RPMI8226 (cell line): Measurements from ENCODE around the gene BMERB1.
A peak's percentile ranks its signal among the peaks of the same experiment; 100 is the strongest.
"Not testable (repeated sequence)": the region's sequence is repeated elsewhere in the genome, so short reads cannot be mapped to it uniquely, and the experiment has no call there.

Source experiments
- DNase-seq: peaks from one replicate; pipeline ENCODE4 v3.0.0-alpha.2; 2015

BMERB1 gene

DNA sequence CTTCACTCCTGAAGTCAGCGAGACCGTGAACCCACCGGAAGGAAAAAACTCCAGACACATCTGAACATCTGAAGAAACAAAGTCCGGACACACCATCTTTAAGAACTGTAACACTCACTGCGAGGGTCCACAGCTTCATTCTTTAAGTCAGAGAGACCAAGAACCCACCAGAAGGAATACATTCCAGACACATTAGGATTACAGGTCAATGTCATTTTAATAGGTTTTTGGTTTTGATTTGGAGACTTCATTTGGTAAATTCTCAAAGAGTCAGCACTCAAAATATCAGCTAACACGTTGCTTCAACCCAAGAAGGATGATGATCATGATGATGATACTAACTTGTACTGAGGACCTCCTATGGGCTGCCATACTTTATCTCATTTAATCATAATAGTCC is 7.6 kb upstream of the BMERB1 start:
- DNase-seq = no peak

DNA sequence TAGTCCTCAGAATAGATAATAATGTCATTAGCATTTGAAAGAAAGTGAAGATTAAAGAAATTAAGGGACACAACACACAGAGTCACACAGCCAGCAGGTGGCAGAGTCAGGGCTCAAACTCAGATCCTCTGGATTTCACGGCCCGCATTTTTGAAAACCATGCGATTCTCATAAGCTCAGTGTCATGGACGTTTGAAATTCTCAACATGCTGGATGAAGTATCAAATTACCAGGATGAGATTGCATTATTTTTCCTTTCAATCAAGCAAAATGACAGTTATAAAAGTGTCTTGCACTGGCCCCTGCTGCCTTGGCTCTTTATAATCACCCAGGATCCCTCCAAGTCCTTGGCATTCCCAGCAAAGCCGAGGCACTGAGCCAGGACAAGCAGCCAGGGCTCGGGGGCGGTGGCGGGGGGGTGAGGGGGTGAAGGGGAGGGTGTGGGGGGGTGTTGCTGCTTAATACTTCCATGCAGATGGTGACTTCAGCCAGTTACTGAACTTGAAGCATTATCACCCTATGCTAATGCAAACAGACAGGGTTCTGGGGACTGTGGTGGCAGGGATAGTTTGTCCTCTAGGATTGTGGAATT is 6.6 kb upstream of the BMERB1 start:
- DNase-seq = peak; percentile 52

DNA sequence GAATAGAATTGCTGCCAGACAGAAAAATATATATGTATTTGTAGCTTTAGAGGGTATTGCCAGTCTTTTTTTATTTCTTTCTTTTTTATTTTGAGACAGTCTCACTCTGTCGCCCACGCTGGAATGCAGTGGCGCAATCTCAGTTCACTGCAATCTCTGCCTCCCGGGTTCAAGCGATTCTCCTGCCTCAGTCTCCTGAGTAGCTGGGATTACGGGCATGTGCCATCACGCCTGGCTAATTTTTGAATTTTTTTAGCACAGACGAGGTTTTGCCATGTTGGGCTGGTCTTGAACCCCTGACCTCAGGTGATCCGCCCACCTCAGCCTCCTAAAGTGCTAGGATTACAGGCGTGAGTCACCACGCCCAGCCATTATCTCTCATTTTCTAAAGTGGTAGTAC is 3.5 kb upstream of the BMERB1 start:
- DNase-seq = not testable (repeated sequence)

DNA sequence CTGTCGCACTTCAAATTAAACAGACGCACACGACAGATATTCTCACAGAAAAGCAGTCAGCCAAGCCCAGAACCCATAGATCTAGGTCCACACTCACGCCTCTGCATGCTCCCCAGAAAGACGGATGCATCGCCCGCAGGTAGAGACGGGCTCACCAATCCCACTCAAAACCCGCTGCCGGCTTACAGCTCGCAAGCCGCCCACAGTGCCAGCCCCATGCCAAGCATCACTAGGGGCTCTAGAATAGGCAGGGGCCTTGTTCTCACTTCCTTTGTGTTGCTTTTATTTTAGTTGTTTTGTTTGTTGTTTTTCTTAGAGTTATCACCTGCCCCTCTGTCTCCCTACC is 336 bp upstream of the BMERB1 start:
- DNase-seq = no peak

DNA sequence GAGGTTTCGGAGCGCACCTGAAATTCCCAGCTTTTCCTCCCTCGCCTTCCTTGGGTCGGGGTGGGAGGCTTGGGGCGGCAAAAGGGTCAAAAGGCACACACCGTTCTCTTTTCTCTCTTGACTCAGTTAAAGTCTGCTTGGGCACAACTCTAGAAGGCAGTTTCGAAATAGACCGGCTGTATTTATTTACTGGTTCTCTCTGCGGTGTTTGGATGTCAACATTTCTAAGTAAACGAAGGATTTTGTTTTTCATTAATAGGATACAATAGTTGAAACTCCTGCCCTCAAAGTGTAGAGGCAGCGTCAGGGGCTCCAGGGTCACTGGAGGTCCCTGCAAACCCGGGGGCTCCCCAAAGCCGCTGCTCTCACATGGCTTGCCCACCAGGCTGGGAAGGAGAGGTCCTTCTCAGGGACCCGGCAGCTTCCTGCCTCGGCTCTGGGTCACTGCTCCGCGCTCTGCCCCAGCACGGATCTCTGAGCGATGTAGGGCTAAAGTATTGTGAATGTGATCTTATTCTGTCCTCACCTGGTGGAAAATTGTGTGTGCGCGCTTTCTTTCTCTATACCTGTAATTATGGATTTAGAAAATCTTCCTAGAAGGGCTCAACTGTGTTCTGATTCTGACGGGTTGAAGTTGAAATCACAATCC is 952 bp downstream of the BMERB1 start:
- no peak for DNase-seq

DNA sequence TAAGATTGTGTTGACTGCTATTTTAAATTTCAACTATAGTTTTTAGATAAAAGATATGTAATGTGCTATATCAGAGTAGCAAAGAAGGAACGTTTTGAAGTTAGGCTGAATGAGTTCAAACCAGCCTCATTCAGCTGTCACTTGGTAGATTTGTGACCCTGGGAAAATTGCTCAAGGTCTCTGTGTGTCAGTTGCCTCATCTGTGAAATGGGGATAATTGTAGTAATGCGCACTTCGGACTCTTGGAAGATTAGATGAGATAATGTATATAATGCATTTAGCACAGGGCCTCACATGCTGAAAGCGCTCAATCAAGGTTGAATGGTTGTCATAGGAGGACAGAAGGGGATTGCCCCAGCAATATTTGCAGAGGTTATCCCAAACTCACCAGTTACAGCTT is 4.7 kb downstream of the BMERB1 start:
- no peak for DNase-seq

DNA sequence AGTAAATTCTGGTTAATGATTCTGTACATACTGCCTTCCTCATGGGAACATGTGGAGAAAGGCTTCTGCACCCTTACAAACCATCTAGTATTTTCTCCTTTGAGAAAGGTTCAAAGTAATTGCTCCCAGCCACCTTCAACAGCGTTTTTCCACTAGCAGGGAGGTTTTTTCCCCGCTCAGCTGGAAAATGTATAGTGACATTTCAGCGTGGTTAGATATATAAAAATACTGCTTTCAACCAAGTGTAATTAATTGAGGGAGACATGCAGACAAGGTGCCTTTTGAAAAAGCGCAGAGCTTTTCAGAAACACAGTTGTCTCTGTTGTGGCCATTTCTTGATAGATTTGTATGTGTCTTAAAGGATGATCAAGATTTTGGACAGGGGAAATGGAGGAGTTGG is 5.1 kb downstream of the BMERB1 start:
- no peak for DNase-seq

DNA sequence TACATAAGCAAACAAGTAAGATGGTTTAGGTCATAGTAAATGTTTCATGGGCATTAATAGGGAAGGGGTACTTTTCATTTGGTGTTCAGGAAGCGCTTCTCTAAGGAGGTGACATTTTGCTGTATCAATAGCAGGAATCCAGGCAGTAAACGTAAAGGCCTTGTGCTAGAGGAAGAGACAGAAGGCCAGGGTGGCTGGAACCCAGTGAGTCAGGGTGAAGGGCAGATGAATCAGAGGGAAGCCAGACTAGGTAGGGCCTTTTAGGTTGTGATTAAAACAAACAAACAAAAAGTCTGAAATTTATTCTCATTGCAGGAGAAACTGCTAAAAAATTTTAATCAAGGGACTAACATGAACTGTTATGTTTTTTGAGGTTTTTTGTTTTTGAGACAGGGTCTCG is 6.5 kb downstream of the BMERB1 start:
- DNase-seq = no peak

DNA sequence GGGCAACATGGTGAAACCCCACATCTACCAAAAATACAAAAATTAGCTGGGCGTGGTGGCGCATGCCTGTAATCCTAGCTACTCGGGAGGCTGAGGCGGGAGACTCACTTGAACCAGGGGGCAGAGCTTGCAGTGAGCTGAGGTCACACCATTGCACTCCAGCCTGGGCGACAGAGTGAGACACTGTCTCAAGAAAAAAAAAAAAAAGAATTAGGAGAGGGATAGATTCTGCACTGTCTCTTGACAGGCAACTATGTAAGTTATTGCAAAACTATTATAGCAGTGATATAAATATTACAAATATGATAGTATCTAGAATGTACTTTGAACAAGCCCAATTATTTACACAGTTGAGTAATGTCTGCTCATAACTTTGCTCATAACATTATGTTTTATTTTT is 7.8 kb downstream of the BMERB1 start:
- not testable (repeated sequence) for DNase-seq

DNA sequence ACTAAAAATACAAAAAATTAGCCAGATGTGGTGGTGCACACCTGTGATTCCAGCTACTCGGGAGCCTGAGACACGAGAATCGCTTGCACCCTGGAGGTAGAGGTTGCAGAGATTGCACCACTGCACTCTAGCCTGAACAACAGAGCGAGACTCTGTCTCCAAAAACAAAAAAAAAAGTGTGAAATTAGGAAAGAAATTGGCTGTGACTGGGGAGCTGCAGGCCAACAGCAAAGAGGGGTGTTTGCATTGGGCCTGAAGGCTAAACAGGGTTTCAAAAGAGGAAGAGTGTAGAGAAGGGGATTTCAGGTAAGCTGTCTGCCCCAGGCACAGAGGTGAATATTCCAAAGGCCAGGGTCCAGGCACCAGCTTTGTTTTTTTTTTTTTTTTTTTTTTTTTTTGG is 9.4 kb downstream of the BMERB1 start:
- no peak for DNase-seq

DNA sequence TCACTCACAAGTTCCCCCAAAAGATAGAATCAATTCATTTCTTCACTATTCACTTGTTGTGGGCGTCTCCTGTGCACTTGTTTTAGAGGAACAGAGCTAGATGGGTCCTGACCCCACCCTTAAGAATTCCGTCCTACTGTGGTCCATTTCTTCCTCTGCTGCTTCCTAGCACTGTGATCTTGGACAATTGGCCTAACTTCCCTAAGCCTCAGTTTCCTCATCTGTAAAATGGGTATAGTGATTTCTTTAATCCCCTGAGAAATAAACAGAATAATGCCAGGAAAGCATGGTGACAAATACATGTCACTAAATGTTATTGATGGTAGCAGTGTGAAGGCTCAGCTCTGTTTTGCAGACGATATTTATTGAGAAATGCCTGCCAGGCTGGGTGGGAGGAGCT is 9.9 kb downstream of the BMERB1 start:
- DNase-seq = no peak

DNA sequence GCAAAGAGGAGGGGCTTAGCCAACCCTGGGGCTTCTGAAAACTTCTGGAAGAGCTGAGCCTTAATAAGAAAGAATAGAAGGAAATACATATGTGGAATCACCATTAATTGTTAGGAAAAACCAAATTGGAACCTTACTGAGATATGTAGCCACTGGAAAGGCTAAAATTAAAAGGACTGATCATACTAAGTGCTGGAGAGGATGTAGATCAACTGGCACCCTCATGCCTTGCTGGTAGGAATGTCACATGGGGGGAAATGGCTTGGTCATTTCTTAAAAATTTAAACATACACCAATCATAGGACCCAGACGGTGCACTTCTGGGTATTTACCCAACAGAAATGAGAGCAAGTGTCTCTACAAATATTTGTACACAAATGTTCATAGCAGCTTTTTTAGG is 11.1 kb downstream of the BMERB1 start:
- no peak for DNase-seq

DNA sequence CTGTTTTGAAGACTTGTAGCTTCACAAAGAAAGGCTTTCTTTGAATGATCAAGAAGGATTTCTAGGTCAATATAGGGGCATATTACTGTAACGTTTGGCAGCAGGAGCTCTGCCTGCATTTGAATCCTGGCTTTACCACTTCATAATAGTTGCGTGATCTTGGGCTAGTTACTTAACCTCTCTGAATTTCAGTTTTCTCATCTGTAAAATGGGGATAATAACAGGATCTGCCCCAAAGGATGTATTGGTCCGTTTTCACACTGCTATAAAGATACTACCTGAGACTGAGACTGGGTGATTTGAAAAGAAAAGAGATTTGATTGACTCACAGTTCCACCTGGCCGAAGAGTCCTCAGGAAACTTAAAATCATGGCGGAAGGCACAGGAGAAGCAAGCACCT is 12.5 kb downstream of the BMERB1 start:
- DNase-seq = no peak

DNA sequence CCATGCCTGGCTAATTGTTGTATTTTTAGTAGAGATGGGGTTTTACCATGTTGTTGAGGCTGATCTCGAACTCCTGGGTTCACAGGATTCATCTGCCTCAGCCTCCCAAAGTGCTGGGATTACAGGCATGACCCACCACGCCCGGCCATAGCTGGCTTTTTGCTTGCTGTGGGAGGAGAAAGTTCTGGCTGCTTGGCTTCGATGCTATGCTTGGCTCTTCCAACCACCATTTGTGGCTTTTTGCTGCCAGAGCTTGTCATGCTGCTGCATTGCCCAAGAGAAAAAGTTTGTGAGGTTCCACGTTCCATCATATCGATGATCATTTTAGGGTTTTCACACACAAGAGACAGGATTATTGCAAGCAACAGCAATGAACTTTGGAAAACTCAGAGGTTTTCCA is 16.2 kb downstream of the BMERB1 start:
- DNase-seq = peak; percentile 15

DNA sequence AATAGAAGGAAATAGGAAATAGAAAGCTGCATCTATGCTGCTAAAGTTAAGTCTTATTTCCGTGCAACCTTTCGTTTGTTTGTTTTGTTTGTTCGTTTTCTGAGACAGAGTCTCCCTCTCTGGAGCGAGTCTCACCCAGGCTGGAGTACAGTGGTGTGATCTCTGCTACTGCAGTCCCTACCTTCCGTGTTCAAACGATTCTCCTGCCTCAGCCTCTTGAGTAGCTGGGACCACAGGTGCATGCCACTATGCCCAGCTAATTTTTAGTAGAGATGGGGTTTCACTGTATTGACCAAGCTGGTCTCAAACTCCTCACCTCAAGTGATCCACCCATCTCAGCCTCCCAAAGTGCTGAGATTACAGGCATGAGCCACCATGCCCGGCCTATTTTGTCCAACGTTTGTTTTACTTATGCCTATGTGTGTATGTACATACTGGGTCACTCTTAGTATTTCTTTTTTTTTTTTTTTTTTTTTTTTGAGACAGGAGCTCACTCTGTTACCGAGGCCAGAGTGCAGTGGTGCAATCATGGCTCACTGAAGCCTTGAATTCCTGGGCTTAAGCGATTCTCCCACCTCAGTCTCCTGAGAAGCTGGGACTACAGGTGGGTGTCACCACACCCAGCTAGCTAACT is 16.8 kb downstream of the BMERB1 start:
- no peak for DNase-seq

DNA sequence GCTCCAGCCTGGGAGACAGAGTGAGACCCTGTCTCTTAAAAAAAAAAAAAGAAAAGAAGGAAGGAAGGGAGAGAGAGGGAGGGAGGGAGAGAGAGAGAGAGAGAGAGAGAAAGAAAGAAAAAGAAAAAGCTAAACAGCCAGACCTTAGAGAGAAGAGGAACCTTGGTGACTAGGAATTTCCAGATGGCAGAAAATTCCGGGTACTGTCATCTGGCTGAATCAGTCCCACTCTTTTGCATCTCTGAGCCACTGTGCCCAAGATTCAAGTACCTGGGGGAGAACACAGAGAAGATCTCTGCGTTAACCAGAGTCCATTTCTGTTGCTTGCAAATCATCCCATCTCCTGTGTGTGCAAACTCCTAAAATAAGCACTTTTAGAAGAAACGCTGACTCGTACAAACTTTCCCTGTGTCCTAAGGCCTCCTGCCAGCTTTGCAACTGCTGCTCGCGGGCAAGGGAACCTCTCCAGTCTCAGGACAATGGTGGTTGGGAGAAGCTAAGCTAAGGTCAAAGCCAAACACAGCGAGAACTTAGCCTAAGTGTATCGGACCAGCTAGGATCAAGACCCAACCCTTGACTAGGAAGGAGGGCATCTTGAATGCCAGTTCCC is 18.0 kb downstream of the BMERB1 start:
- peak; percentile 76 for DNase-seq

DNA sequence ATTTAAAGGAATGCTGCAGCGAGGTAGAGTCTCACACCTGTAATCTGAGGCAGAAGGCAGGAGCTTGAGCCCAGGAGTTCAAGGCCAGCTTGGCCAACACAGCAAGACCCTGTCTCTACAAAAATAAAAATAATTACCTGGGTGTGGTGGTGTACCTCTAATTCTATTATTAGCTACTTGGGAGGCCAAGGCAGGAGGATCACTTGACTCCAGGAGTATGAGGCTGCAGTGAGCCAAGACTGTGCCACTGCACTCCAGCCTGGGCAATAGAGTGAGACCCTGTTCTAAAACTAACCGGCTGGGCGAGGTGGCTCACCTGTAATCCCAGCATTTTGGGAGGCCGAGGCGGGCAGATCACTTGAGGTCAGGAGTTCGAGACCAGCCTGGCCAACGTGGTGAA is 18.9 kb downstream of the BMERB1 start:
- DNase-seq = not testable (repeated sequence)

DNA sequence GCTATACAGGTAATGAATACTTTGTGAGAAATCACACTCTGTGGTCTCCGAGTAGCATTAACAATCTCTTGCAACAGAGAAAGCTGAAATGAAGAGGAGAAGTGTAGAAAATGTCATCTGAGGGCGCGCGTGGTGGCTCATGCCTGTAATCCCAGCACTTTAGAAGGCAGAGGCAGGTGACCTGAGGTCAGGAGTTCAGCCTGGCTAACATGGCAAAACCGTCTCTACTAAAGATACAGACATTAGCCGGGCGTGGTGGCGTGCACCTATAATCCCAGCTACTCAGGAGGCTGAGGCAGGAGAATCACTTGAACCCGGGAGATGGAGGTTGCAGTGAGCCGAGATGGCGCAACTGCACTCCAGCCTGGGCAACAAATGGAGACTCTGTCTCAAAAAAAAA is 20.5 kb downstream of the BMERB1 start:
- not testable (repeated sequence) for DNase-seq

DNA sequence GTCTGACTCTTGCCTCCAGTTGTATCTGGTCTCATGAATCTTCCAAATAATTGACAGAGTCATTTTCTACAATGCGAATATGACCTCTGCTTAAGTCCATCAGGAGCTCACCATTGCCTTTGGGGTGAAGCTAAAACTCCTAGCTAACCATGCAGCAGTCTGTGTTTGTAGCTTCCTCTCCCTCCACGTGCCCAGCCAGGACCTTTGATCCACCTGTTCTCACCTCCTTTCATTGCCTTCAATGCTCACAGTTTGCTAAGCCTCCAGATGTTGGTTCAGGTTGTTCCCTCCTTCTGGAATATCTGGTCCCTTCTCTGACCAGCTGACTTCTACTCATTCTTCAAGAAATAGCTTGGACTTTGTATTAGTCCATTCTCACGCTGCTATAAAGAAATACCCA is 23.0 kb downstream of the BMERB1 start:
- no peak for DNase-seq

DNA sequence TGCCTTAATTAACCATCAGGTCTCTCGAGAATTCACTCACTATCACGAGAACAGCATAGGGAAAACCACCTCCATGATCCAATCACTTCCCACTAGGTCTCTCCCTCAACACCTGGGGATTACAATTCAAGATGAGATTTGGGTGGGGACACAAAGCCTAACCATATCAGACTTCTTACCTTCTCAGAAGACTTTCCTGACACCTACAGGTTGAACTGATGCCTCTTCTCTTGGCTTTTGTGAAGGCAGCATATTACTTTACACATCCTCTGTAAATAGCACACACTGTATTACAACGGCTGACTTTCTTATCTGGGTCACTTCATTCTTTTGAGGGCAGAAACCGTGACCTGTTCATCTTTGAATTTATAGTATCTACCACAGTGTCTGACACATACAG is 23.6 kb downstream of the BMERB1 start:
- DNase-seq = no peak

DNA sequence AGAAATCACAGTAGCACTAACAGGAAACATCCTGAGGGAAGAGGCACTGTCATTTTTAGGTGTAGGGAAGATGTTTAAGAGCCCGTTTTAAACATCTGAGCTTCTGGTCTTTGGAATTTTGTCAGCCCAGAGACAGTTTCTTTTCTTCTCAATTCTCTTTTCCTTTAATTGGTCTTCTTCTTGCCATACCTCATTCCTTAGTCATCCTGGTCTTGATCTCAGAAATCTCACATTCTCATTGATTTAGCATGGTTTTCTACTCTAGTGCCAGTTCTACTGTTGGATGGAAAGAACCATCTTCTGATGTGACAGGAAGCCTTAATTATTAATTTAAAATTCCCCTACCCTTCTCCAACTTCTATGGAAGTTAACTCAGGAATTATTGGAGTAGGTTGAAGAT is 25.4 kb downstream of the BMERB1 start:
- DNase-seq = no peak

DNA sequence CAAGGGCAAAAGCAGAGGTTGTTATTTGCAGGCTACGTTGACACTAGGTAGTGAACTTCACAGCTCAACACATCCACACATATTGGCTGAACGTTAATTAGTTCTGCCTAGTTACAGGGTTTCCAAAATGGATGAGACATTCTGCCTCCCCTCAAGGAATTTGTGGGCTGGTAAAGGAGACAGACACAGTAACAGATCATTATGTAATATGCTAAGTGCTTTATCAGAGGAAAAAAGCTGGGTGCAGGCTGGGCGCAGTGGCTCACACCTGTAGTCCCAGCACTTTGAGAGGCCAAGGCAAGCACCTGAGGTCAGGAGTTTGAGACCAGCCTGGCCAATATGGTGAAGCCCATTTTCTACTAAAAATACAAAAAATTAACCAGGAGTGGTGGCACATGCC is 26.2 kb downstream of the BMERB1 start:
- no peak for DNase-seq

DNA sequence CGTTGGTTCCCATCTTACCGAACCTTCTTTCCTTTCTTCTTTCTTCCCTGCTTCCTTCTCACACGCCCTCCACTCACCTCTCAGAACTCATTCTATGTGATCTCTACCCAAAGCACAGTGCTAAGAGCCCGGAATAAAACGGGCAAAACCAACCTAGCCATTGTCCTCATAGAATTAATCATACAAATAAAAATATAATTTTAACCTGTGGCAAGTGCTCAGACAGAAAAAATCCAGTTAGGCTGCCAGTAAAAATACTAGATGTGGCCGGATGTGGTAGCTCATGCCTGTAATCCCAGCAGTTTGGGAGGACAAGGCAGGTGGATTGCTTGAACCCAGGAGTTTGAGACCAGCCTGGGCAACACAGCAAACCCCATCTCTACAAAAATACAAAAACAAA is 27.0 kb downstream of the BMERB1 start:
- DNase-seq = no peak

DNA sequence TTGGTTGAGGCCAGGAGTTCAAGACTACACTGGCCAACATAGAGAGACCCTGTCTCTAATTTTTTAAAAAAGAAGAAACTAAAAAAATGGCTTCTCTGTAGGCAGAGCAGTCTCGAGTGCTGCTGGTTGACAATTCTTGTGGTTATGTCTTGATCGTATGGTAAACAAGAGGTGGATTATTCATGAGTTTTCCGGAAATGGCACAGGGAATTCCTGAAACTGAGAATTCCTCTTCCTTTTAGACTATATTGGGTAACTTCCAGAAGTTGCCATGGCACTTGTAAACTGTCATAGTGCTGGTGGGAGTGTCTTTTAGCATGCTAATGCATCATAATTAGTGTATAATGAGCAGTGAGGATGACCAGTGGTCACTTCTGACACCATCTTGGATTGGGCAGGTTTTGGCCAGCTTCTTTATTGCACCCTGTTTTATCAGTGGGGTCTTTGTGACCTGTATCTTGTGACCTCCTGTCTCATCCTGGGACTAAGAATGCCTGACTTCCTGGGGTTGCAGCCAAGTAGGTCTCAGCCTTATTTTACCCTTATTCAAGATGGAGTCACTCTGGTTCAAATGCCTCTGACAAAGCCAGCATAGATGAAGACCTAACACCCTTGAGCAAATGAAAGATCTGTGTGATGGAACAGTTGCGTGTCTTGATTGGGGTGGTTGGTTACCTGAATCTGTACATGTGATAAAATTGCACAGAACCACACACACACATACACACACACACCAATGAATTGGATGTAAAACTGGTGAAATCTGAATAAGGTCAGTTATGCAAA is 30.2 kb downstream of the BMERB1 start:
- no peak for DNase-seq
